Adrenal gland (tissue), 12 donors: ENCODE measurements around the gene PAFAH1B2. TPM values are rescaled to one million over a fixed set of nuclear protein-coding genes. Genes with fewer than 3 reads are reported as not detected.
A peak's percentile ranks its signal among the peaks of the same experiment; 100 is the strongest.

Experiments
- DNase-seq, 7 donors: peaks; one replicate each; pipeline ENCODE4 v3.0.0-alpha.2; 2019 to 2020
- H3K27ac ChIP-seq, 5 donors: fragments of 200-600 bp; sonication (generic) in 4 of 5; 1 replicate in 3 of 5; 2 replicates in 2 of 5; pipeline versions ENCODE4 v1.5.1 to v1.8.0; 2016 to 2020; ENCODE audit warnings: mild to moderate bottlenecking in 1 of 5
- H3K27me3 ChIP-seq: fragments of 200-600 bp; 2 replicates; pipeline ENCODE4 v1.8.0; 2021
- H3K36me3 ChIP-seq, 2 donors: fragments of 200-600 bp; replicated peaks in 1 of 2; 1 replicate in 1 of 2; 2 replicates in 1 of 2; pipeline versions ENCODE4 v1.5.1 to v1.8.0; 2018 to 2022
- H3K4me1 ChIP-seq, 2 donors: fragments of 200-600 bp; replicated peaks in 1 of 2; 1 replicate in 1 of 2; 2 replicates in 1 of 2; pipeline versions ENCODE4 v1.5.1 to v1.8.0; 2018 to 2021
- H3K4me3 ChIP-seq, 4 donors: fragments of 200-600 bp; sonication (generic) in 3 of 4; one replicate each; pipeline ENCODE4 v1.5.1; 2016 to 2018
- H3K9me3 ChIP-seq, 3 donors: fragments of 200-600 bp; sonication (generic) in 1 of 3; replicated peaks in 1 of 3; 1 replicate in 2 of 3; 2 replicates in 1 of 3; pipeline versions ENCODE4 v1.5.1 to v1.8.0; 2016 to 2021
- POLR2A ChIP-seq, 2 donors: fragments of 450-650 bp; IDR thresholded peaks; one replicate each; pipeline ENCODE4 v1.6.1; 2017; ENCODE audit warnings: antibody characterized with exemption in 2 of 2, mild to moderate bottlenecking in 2 of 2, moderate library complexity in 1 of 2
- WGBS, 4 donors: extraction: QIAGEN DNeasy Blood & Tissue Kit in 2 of 4; methylation state at CpG; one replicate each; pipeline versions ENCODE4 v1.1.5 to v1.1.7; 2013 to 2017; 5-methylcytosine and 5-hydroxymethylcytosine counted together
- intact Hi-C, 2 donors: fragments of 100-400 bp; cut with DNase I; formaldehyde crosslinking; loops; one replicate each; pipeline versions ENCODE4 v1.14.1 to v1.15.0; 2022 to 2023
- polyA plus RNA-seq, 3 donors: library from polyadenylated mRNA; stranded (reverse); fragments of 200-250 nt in 2 of 3; fragments of 350-450 nt in 1 of 3; fragmentation: Illumina TruSeq in 1 of 3; extraction: RNeasy Lipid Tissue Mini Kit (QIAGEN cat#74804) in 1 of 3; gene quantifications; one replicate each; pipeline ENCODE4 v1.2.3, GENCODE V29; 2013 to 2014
- total RNA-seq, 9 donors: library from RNA; depleted of rRNA in 4 of 9; stranded (reverse); fragments of >200 nt in 4 of 9; fragments of 120-200 nt in 1 of 9; fragmentation: NEBNext Ultra II Directional in 1 of 9; extraction: Animal tissue kit (Norgen Biotek cat#: 25700) in 1 of 9; gene quantifications; one replicate each; pipeline versions ENCODE4 v1.1.0 to v1.2.4, GENCODE V29; 2013 to 2023
- TF ChIP-seq, protein P1 (sequence below), 6 experiments: fragments of 450-650 bp in 4 of 6; fragments of 200-600 bp in 2 of 6; sonication (generic) in 1 of 6; IDR thresholded peaks; 1 replicate in 5 of 6; 2 replicates in 1 of 6; pipeline versions ENCODE4 v1.5.1 to v1.8.0; 2016 to 2021; ENCODE audit warnings: antibody characterized with exemption in 6 of 6, mild to moderate bottlenecking in 2 of 6, moderate library complexity in 1 of 6
- donor health status: healthy with polysubstance abuse.
- donor health status: Bipolar disorder and iron deficiency.
- donor health status: DM: yes; HTN: yes; CAD: no.
- donor health status: DM: no; HTN: no; CAD: no.
- donor health status: DM: no; HTN: no; CAD: no.
- donor health status: DM: yes; HTN: yes; CAD: no.

Gene PAFAH1B2
- total and polyA plus RNA-seq, 12 donors, result 19.6 to 144 (median 94.4) TPM

DNA sequence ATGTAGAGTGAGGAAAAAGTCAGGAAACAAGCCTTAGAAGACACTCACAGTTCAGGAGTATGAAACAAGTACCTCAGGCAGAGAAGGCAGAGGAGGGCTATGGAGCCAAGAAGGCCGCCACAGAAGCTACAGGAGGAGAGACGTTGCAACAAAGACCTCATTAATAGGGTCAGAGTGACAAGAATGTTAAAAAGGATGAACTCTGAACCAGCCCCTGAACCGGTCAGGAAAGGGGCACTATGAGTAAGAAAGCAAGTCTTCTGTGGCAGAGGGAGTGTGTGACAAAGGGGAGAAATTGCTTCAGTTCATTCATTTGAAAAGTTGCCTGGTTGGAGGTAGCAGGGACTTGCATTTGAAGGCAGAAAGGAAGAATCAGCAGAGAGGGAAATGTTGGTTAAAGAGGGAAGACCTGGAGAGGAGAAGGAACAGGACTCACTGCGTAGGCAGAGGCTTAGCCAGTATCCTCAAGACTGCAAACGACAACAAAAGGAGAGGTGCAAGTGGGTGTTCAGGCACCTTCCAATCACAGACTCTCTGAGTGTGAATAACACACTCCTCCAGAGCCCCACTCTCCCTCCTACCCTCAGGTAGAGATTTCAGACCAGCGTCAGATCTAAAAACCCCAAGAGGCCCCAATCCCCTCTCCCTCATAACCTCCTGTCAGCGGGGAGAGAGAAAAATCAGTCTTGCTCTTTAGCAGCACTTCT lies 70.5 kb downstream of the PAFAH1B2 start:
- Histone ChIP-seq H3K4me1 (peaks cover 0 to 23% of the 10 kb centered on the region in 2 donors), H3K4me3 (no peak overlapping the region), H3K27ac (peak overlapping the region in 1 of 5 donors; percentile 65), H3K36me3 (peaks cover 0 to 48% of the 10 kb centered on the region in 2 donors), H3K9me3 (no peaks in the 10 kb centered on the region), H3K27me3 (no peaks in the 10 kb centered on the region)
- intact Hi-C loops, result no loop called here
- 81 to 92% (median 85%) methylated on average over 7 of the region's 7 CpGs for WGBS, 4 donors
- peak in 2 of 7 donors; percentile 4 to 6 for DNase-seq
- TF ChIP-seq POLR2A (IDR thresholded peaks at IDR 0.05), result no peak
- TF ChIP-seq, protein P1, sequence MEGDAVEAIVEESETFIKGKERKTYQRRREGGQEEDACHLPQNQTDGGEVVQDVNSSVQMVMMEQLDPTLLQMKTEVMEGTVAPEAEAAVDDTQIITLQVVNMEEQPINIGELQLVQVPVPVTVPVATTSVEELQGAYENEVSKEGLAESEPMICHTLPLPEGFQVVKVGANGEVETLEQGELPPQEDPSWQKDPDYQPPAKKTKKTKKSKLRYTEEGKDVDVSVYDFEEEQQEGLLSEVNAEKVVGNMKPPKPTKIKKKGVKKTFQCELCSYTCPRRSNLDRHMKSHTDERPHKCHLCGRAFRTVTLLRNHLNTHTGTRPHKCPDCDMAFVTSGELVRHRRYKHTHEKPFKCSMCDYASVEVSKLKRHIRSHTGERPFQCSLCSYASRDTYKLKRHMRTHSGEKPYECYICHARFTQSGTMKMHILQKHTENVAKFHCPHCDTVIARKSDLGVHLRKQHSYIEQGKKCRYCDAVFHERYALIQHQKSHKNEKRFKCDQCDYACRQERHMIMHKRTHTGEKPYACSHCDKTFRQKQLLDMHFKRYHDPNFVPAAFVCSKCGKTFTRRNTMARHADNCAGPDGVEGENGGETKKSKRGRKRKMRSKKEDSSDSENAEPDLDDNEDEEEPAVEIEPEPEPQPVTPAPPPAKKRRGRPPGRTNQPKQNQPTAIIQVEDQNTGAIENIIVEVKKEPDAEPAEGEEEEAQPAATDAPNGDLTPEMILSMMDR (IDR thresholded peaks at IDR 0.05), result no peak

DNA sequence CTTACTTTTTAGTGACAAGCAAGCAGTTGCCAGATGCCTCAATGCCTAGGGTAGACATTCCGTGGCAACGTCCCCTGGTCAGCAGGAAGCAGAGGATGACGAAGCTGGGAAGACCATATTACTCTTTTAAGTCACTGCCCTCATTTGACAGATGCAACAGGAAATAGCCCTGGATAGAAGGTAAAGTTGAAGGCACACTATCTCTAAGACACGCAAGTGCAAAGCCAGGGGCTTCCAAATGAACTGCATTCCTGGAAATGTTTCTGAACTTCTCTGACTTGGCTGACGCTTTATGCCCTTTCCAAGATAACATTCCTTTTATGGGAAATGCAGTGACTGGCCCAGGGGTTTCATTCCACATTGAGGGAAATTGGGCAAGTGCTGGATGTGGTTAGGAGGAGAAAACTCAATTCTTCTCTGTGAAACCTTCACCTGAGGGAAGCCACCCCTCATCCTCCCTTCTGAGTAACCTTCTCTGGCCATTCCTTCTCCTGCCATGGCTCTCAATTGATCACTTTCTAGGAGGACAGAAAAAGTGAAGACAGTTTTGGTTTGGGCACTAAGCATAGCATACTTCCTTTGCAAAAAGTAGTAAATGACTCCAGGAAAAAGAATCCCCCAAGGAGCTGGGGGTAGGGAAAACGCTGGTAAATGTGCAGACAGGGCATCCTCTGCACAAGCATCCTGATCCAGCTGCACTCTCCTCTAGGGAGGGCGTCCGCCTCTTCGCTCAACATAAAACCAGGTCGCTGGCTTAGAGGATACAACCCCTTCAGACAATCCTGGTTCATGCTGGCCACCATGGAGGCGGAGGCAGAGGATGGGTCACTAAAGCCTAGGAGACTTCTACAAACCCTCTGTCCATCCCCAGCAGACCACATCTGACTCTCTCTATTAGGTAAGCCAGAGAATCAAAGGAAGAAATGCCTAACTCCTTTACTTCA lies 73.3 kb downstream of the PAFAH1B2 start:
- WGBS, 4 donors, result 72 to 84% (median 76%) methylated on average over 11 of the region's 11 CpGs
- peak in 2 of 7 donors; percentile 9 to 10 for DNase-seq
- Histone ChIP-seq H3K4me3 (no peak overlapping the region), H3K27me3 (no peaks in the 10 kb centered on the region), H3K27ac (peak overlapping the region in 3 of 5 donors; percentile 28 to 95 (median 73)), H3K36me3 (peaks cover 0 to 67% of the 10 kb centered on the region in 2 donors), H3K9me3 (no peaks in the 10 kb centered on the region), H3K4me1 (peaks cover 0 to 38% of the 10 kb centered on the region in 2 donors)
- intact Hi-C loops, result no loop called here
- TF ChIP-seq, protein P1 (IDR thresholded peaks at IDR 0.05), result no peak
- TF ChIP-seq POLR2A (IDR thresholded peaks at IDR 0.05), result no peak

DNA sequence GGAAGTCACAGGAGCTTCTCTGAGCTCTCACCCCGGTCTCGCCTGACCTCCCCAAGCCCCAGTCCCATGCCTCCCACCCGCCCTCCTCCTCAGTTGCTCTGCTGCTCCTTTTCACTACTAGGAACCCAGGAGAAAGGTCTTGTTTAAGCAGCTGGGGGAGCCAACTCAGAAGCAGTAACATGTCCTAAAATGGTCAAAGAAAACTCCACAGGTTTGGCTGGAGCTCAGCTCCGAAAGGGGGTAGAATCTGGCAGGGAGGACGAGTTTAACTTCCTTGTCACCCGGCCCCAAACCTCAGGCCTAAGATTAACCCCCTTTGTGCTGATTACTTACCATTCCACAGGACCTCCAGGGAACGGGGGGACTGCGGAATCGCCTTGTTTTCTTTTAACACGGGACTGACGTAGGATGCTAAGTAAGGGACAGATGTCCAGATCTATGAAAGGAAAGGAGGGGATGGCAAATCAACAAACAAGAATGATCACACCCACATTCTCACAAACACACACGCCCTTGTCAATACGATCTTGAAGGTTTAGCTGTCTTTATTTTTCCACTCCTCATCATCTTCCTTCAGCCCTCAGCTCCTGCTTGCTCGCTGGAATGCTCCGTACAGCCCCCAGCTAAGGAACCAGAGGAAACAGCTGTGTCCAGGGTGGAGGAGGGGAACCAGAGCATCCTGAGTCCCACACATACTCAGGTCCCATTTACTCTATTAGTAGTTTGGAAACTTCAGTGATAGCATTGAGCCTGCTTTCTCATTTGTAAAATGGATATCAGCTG lies 74.2 kb downstream of the PAFAH1B2 start:
- intact Hi-C loops, result no loop called here
- H3K4me1 ChIP-seq, result peaks cover 0 to 43% of the 10 kb centered on the region in 2 donors

More for the DNA sequence above, 74.2 kb downstream of the PAFAH1B2 start:
- WGBS, 4 donors, result 68 to 80% (median 73%) methylated on average over 15 of the region's 15 CpGs
- peak in 3 of 7 donors; percentile 24 to 50 (median 24) for DNase-seq
- Histone ChIP-seq H3K27ac (peak overlapping the region in 4 of 5 donors; percentile 27 to 95 (median 50)), H3K36me3 (peaks cover 0 to 66% of the 10 kb centered on the region in 2 donors), H3K9me3 (no peaks in the 10 kb centered on the region), H3K27me3 (no peaks in the 10 kb centered on the region), H3K4me3 (no peak overlapping the region)
- no peak for TF ChIP-seq POLR2A (IDR thresholded peaks at IDR 0.05)
- TF ChIP-seq, protein P1 (IDR thresholded peaks at IDR 0.05), result no peak
